GM18505 (cell line): ENCODE data around the gene BLZF1.
A peak's percentile ranks its signal among the peaks of the same experiment; 100 is the strongest.
"Not testable (repeated sequence)": the region's sequence is repeated elsewhere in the genome, so short reads cannot be mapped to it uniquely, and the experiment has no call there.

ENCODE experiments used
- ATAC-seq: cut with Tn5 transposase; IDR thresholded peaks from one replicate; pipeline ENCODE4 v1.9.1; 2021; ENCODE audit not compliant: unreplicated experiment
- POLR2A ChIP-seq: IDR thresholded peaks from 4 replicates; pipeline ENCODE4 v1.6.1; 2011; ENCODE audit warnings: borderline replicate concordance; ENCODE audit not compliant: insufficient read depth, insufficient read length; ENCODE audit errors: extremely low read depth

The BLZF1 gene, protein sequence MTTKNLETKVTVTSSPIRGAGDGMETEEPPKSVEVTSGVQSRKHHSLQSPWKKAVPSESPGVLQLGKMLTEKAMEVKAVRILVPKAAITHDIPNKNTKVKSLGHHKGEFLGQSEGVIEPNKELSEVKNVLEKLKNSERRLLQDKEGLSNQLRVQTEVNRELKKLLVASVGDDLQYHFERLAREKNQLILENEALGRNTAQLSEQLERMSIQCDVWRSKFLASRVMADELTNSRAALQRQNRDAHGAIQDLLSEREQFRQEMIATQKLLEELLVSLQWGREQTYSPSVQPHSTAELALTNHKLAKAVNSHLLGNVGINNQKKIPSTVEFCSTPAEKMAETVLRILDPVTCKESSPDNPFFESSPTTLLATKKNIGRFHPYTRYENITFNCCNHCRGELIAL

DNA sequence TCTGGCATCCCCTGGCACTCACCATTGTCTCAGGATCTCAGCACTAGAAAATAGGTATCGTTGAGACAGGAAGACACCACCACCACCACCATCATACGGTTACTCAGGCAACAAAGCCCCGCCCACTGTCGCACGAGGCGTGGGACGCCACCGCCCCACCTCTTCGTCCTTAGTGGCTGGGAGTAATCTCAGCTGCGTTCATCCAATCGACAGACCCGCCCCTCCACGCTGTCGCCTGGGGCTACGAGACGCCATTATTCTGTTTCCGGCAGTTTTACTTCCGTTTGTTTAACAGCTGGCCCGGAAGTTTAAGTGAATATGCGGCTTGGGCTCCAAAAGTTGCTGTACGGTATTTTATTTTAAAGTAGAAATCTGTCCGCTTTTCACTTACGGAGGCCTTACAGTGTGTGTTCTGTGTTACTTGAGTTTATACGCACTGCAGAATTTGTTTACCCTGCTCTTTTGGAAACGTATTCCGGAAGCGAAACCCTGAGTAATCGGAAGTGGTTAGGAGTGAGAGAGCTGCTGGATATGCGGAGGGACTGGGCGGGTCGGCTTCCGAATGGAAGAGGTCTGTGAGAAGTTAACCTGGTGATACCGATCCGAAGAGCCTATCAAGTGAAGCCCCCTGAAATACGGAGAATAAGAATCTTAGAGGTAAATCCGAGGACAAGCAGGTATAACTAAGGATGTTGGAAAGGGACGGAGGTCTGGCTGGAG, at the start of gene BLZF1, which contains the start of gene NME7:
BLZF1 (plus strand) TSS at position 510 of the 720 bp plus-strand sequence. CDS start 1,328 bp downstream, outside the sequence.
NME7 (minus strand) TSS at position 112 of the 720 bp plus-strand sequence; CDS start at position 25, 87 bp downstream.
- TF ChIP-seq POLR2A = peak; percentile 39
- ATAC-seq = peak; percentile 97

DNA sequence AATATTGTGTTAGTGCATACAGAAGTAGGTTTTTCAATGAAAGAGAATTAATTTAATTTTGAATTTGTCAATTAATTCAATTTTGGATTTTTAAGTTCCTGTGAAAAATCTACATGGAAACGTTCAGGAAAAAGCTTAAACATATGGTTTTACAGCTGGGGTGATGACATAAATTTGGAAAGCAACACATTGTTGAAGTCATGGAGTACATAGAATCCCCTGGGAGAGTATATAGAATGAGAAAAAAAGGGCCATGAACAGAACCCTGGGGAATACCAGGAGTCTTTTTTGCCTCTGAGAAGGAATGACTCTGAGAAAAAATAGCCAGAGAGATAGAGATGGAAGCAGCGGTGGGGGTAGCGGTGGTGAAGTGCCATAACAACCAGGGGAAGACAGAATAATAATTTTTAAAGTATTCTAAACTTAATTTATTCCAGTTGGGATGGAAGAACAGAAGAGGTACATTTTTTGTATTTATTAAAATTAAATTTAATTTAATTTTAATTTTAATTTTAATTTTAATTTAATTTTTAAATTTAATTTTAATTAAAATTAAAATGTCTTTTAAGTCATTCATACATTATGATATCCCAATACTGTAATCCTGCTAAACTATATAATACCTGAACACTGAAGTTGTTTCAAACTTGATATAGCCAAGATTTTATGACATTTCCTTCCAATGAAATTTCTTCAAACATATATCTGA, 49.3 kb upstream of the BLZF1 start:
- no peak for TF ChIP-seq POLR2A
- ATAC-seq = no peak

DNA sequence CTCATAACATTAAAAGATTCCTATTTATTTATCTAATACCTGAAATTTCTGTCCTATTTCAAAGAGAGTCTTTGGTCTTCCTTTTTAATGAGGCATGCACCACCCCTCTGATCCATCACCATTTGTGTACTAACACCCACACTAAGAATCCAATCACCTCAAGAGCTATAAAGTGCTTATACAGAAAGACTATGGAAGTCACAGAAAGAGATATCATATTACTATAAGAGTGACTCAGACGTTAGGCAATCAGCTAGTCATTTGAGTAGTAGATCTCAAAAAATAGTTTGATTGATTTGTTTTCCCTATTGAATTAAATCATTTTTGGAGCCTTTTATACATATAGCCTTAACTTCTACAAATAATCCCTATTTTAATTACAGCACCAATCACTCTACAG, 46.5 kb upstream of the BLZF1 start:
- no peak for ATAC-seq
- TF ChIP-seq POLR2A = no peak

DNA sequence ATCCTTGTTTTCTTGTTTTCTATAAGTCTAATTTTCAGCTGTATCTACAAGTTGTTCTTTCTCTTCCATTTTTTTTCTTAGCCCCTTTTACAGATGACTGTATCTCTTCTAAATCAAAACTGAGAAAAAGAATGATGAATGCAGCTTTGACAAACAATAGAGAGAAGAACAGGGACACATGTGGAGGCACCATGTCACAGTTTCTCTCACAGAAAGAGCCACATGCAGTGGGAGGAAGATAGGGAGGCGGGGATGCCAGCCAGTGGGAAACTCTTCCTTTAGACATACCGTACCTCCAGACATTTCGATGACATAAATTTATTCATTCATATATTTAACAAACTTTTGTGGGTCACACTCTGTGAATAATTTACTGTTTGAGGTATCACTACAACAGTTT, 45.9 kb upstream of the BLZF1 start:
- no peak for TF ChIP-seq POLR2A

DNA sequence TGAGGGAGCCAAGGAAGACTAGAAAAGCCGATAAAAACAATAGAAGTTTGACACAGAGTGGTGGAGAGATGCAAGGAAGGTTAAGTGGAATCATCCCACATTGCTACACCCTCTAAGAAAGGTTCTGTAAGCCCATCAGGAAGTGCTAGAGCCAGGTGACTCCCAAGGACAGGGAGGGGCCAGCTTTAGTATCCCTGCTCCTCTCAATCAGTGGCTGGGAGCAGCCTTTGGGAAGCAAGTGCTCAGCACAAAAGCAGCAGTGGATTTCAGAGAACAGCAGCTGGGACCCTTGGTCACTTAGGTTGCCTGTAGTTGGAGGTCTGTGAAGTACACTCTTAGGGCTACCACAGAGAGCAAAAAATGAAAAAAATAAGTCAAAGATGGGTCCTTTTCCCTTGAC, 42.9 kb upstream of the BLZF1 start:
- no peak for ATAC-seq
- no peak for TF ChIP-seq POLR2A

More for the DNA sequence above, 45.9 kb upstream of the BLZF1 start:
- ATAC-seq = no peak

DNA sequence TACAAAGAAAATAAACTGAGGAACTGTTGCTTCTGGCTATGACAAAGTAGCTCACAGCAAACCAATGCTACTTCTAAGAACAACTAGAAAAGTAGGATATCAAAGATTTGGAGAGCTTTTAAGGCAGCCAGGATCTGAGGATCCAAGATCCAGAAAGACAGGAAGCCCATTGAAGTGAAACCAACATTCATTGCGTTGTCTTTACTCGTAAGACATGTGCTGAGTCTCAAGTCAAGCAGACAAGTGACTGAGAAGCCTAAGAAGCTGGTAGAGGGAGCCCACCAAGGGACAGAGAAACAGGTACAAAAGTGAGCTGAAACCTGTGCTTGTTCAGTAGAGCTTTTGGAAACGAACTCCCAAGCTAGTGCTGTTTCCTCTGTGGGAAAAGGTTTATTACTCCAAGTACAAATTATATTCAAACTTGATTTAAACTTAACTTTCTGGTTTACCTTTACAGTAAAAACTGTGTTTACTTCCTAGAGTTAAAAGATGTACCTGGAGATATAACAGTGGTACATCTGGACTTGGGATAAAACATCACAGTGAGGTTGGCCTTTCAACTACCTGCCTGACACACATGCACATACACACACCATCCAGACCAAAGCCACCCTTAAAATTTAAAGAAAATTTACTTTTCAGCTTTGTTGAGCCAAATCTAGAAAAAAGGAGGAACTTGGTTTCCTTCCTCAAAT, 41.6 kb upstream of the BLZF1 start:
- ATAC-seq = peak; percentile 32
- no peak for TF ChIP-seq POLR2A

DNA sequence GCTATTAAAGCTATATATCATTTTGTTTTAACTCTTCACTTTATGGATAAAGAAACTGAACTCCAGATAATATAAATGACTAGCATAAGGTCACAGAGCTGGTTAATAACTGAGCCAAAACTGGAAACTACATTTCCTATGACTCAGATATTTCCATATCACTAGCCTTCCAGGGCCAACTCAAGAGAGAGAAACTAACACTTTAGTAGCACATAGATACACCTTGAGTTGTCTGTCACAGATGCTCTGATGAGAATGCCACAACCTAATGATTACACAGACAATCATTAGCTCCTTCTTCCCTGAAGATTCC, 41.1 kb upstream of the BLZF1 start:
- no peak for TF ChIP-seq POLR2A
- ATAC-seq = peak; percentile 89

DNA sequence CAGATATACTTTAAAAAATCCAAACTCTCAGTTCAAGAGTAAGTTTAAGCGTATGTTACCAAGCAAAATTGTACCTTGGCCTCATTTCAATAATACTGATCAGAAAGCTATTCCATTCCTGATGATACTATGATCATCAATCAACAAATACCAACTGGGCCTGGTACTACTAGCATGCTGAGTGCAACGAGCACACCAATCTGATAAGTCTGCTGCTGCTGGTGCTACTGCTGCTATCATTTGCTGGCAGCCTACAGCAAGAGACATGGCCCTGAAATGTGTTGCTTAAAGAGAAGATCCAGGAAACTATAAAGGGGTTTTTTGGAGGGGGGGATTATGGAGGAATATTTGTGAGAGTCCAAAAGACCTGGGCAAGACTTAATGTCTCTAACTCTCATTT, 40.1 kb upstream of the BLZF1 start:
- TF ChIP-seq POLR2A = no peak
- ATAC-seq = no peak

DNA sequence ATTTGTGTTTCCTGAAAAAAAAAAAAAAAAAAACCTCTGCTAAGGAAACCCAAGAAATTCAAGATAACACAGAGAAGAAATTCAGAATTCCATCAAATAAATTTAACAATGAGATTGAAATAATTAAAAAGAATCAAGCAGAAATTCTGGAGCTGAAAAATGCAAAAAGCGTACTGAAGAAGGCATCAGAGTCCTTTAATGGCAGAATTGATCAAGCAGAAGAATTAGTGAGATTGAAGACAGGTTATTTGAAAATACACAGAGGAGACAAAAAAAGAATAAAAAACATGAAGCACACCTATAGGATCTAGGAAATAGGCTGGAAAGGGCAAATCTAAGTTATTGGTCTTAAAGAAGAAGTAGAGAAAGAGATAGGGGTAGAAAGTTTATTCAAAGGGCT, 38.6 kb upstream of the BLZF1 start:
- ATAC-seq = no peak
- no peak for TF ChIP-seq POLR2A

DNA sequence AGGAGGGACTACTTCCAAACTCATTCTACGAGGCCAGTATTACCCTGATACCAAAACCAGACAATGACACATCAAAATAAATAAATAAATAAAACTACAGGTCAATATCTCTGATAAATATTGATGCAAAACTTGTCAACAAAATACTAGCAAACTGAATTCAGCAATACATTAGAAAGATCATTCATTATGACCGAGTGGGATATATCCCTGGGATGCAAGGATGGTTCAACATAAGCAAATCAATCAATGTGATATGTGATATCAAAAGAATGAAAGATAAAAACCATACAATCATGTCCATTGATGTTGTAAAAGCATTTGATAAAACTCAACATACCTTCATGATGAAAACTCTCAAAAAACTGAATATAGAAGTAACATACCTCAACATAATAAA, 37.1 kb upstream of the BLZF1 start:
- ATAC-seq = no peak
- TF ChIP-seq POLR2A = no peak

DNA sequence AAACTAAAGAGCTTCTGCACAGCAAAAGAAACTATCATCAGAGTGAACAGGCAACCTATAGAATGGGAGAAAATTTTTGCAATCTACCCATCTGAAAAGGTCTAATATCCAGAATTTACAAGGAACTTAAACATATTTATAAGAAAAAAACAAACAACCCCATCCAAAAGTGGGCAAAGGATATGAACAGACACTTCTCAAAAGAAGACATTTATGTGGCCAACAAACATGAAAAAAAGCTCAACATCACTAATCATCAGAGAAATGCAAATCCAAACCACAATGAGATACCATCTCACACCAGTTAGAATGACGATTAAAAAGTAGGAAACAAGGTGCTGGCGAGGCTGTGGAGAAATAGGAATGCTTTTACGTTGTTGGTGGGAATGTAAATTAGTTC, 33.3 kb upstream of the BLZF1 start:
- ATAC-seq = not testable (repeated sequence)

DNA sequence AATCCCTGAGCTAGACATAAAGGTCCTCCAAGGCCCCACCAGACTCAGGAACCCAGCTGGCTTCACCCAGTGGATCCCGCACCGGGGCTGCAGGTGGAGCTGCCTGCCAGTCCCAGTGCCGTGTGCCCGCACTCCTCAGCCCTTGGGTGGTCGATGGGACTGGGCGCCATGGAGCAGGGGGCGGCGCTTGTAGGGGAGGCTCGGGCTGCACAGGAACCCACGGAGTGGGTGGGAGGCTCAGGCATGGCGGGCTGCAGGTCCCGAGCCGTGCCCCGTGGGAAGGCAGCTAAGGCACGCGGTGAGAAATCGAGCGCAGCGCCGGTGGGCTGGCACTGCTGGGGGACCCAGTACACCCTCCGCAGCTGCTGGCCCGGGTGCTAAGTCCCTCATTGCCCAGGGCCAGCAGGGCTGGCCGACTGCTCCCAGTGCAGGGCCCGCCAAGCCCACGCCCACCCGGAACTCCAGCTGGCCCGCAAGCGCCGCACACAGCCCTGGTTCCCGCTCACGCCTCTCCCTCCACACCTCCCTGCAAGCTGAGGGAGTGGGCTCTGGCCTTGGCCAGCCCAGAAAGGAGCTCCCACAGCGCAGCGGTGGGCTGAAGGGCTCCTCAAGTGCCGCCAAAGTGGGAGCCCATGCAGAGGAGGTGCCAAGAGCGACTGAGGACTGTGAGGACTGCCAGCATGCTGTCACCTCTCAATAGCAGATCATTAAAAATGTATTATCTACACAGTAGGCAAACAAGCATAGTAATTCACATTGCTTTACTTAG, 30.9 kb upstream of the BLZF1 start:
- not testable (repeated sequence) for ATAC-seq

DNA sequence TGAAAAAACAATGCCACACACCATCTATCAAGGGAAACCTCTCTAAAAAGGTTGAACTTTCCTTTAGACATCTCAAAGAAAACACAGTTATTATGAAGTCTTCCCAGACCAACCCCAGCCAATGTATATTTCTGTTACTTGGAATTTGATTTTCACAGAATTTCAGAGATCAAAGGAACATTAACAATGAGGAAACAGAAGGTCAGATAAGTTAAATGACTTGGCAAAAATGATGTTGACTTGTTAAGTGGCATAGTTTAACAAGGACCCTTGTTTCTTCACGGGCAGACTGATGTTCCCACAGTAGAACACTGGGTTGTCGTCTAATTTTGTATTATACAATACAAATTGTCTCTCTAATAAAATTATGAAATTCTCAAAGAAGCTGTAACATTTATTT, 29.4 kb upstream of the BLZF1 start:
- TF ChIP-seq POLR2A = no peak
- no peak for ATAC-seq
